ENCODE results near the gene TMEM121. TPM values are rescaled to one million over a fixed set of nuclear protein-coding genes. Genes with fewer than 3 reads are reported as not detected.
"Not testable (repeated sequence)": the region's sequence is repeated elsewhere in the genome, so short reads cannot be mapped to it uniquely, and the experiment has no call there.

TMEM121 gene
- total RNA-seq, 4 donors from 2014 or later, result 0.48 to 0.96 TPM; not detected in 2

DNA sequence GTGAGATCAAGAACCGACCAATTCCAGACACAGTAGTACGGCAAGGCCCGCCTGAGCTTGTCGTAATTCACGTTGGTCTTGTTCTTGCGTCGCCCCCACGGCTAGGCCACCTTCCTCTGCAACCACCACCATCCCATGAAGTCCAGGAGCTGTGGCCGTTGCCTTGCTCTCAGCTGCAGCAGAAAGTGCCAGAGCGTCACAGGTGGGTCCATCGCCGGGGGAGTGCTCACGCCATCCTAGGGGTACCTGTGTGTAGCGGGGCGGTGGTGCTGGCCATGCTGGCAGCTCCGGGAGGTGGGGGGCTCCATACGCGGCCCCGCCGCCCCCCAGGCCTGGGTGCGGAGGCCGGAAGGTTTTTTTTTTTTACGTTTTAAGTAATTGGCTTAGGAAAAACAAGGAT, 23.1 kb downstream of the TMEM121 start:
- no peak for DNase-seq
- intact Hi-C loops (cut with DNase I; ENCODE audit: low total_unique reads), result no loop called here
- H3K9me3 ChIP-seq, result no peaks in the 10 kb centered on the region
- WGBS, 2 donors (ENCODE audit: low coverage in 1 of 2), result 92 to 96% methylated on average over 8 to 23 of the region's 23 CpGs
- H3K36me3 ChIP-seq, result no peaks in the 10 kb centered on the region
- in situ Hi-C loops (cut with MboI; ENCODE audit: low pct_ligation_motif_present in 1 of 4, low pct_unique_long_range_greater_than_20kb in 1 of 4, low sequenced_read_pairs in 3 of 4), result no loop called here
- no peak overlapping the region for H3K27ac ChIP-seq
- H3K4me1 ChIP-seq, result no peaks in the 10 kb centered on the region
- no peak for TF ChIP-seq POLR2A (IDR thresholded peaks at IDR 0.05)
- TF ChIP-seq, protein P1, sequence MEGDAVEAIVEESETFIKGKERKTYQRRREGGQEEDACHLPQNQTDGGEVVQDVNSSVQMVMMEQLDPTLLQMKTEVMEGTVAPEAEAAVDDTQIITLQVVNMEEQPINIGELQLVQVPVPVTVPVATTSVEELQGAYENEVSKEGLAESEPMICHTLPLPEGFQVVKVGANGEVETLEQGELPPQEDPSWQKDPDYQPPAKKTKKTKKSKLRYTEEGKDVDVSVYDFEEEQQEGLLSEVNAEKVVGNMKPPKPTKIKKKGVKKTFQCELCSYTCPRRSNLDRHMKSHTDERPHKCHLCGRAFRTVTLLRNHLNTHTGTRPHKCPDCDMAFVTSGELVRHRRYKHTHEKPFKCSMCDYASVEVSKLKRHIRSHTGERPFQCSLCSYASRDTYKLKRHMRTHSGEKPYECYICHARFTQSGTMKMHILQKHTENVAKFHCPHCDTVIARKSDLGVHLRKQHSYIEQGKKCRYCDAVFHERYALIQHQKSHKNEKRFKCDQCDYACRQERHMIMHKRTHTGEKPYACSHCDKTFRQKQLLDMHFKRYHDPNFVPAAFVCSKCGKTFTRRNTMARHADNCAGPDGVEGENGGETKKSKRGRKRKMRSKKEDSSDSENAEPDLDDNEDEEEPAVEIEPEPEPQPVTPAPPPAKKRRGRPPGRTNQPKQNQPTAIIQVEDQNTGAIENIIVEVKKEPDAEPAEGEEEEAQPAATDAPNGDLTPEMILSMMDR (IDR thresholded peaks at IDR 0.05), result no peak
- TF ChIP-seq EP300 (IDR thresholded peaks at IDR 0.05; ENCODE audit: low read depth), result no peak
- no peak for TF ChIP-seq POLR2AphosphoS5 (IDR thresholded peaks at IDR 0.05)
- peaks cover 4% of the 10 kb centered on the region for H3K27me3 ChIP-seq
- H3K4me3 ChIP-seq, result no peak overlapping the region

DNA sequence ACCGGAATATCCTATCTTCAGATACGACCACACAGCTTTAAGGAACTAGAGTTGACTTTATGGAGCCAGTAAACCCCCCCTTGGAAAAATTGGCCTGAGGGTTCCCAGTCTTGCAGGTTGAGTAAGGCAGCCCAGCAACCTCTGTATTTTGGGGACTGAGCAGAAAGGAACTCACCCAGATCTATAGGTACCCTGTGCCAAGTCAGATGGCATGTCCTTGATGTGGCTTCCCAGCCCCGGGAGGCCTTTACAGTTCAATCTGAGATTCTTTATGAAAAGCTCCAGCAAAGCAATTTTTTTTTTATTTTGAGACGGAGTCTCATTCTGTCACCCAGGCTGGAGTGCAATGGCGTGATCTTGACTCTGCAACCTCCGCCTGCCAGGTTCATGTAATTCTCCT, 27.6 kb downstream of the TMEM121 start:
- 87 to 93% methylated on average over 3 to 6 of the region's 6 CpGs for WGBS, 2 donors (ENCODE audit: low coverage in 1 of 2)
- no peaks in the 10 kb centered on the region for H3K4me1 ChIP-seq
- H3K27me3 ChIP-seq, result peaks cover 3% of the 10 kb centered on the region
- DNase-seq, result no peak
- TF ChIP-seq POLR2A (IDR thresholded peaks at IDR 0.05) (no peak), POLR2AphosphoS5 (IDR thresholded peaks at IDR 0.05) (no peak), EP300 (IDR thresholded peaks at IDR 0.05; ENCODE audit: low read depth) (no peak)
- TF ChIP-seq, protein P1 (IDR thresholded peaks at IDR 0.05), result no peak
- H3K4me3 ChIP-seq, result no peak overlapping the region
- intact Hi-C loops (cut with DNase I; ENCODE audit: low total_unique reads) (no loop called here), in situ Hi-C loops (cut with MboI; ENCODE audit: low pct_ligation_motif_present in 1 of 4, low pct_unique_long_range_greater_than_20kb in 1 of 4, low sequenced_read_pairs in 3 of 4) (no loop called here)
- H3K36me3 ChIP-seq, result no peaks in the 10 kb centered on the region
- H3K9me3 ChIP-seq, result no peaks in the 10 kb centered on the region
- H3K27ac ChIP-seq, result no peak overlapping the region

DNA sequence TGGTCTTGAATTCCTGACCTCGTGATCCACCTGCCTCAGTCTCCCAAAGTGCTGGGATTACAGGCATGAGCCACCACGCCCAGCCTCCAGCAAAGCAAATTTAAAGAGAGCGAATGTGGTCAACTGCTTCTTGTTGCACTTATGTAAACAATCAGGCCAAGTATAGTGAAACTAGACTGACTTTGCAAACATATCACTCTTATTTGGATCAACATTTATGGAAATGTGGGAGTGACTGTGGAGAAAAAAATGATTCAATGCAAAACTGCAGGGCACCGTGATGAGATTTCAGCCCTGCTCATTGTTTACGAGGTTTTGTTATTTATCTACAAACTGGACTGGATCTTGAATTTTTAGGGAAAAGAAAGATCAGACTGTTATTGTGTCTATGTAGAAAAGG, 28.1 kb downstream of the TMEM121 start:
- Histone ChIP-seq H3K4me1 (peaks cover 0 to 3% (median 0%) of the 10 kb centered on the region in 4 donors), H3K4me3 (no peak overlapping the region), H3K27ac (no peak overlapping the region), H3K9me3 (no peaks in the 10 kb centered on the region), H3K27me3 (peaks cover 6% of the 10 kb centered on the region), H3K36me3 (no peaks in the 10 kb centered on the region)
- WGBS, 2 donors (ENCODE audit: low coverage in 1 of 2), result 51 to 53% methylated on average over 4 to 5 of the region's 5 CpGs
- TF ChIP-seq POLR2A (IDR thresholded peaks at IDR 0.05) (no peak), POLR2AphosphoS5 (IDR thresholded peaks at IDR 0.05) (no peak), EP300 (IDR thresholded peaks at IDR 0.05; ENCODE audit: low read depth) (no peak)
- TF ChIP-seq, protein P1 (IDR thresholded peaks at IDR 0.05), result no peak
- DNase-seq, result no peak
- intact Hi-C loops (cut with DNase I; ENCODE audit: low total_unique reads) (no loop called here), in situ Hi-C loops (cut with MboI; ENCODE audit: low pct_ligation_motif_present in 1 of 4, low pct_unique_long_range_greater_than_20kb in 1 of 4, low sequenced_read_pairs in 3 of 4) (no loop called here)

DNA sequence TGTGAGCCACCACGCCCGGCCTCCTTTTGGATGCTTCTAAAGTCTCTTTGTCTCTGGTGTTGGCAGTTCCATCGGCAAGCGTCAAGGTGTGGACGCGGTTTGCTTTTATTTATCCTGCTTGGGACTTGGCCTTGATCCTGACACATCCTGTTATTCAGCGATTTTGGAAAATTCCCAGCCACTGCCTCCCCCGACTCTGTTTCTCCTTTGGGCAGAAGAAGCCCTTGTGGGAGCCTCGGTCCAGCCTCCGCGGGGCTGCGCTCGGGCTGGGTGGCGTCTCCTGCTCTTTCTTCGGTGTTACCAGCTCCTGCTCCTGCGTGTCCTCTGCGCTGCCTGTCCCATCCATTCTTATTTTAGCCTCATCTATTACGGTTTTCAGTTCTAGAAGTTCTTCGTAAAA, 31.3 kb downstream of the TMEM121 start:
- in situ Hi-C loops (cut with MboI; ENCODE audit: low pct_ligation_motif_present in 1 of 4, low pct_unique_long_range_greater_than_20kb in 1 of 4, low sequenced_read_pairs in 3 of 4), result not testable (repeated sequence)

DNA sequence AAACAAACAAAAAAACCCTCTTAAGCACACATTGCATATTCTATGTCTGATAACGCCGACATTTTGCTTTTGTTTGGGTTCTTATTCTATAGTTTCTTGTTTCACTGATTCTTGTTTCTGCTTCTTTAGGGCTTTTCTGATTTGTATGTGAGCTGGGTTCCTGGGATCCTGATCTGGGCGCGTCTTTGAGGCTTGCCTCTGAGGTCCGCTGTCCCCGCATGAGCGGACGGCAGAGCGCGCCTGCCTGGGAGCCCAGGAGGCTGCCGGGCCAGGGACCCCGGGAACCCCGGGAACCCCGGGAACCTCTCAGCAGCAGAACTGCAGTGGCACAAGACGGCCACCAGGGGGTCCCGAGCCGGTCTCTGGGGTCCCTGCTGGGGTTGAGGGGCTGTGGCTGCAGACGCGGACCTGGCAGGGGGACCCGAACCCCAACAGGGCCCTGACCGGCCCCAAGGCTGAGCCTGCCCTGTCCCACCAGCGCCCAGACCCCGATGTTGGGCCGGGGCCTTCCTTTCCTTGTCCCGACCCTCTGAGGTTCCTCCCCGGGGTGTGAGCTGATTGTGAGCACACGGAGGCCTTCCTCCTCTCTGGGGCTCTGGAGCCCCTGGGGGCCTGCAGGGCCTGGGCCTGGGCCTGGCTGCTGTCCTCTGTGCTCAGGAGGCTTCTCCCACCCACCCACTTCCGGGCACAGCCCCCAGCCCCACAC, 32.2 kb downstream of the TMEM121 start:
- DNase-seq; H3K27me3 ChIP-seq; in situ Hi-C loops (cut with MboI; ENCODE audit: low pct_ligation_motif_present in 1 of 4, low pct_unique_long_range_greater_than_20kb in 1 of 4, low sequenced_read_pairs in 3 of 4); H3K4me3 ChIP-seq; H3K9me3 ChIP-seq; intact Hi-C loops (cut with DNase I; ENCODE audit: low total_unique reads); H3K4me1 ChIP-seq; H3K36me3 ChIP-seq: not testable (repeated sequence)
- 73 to 76% methylated on average over 7 to 17 of the region's 28 CpGs for WGBS, 2 donors (ENCODE audit: low coverage in 1 of 2)
- TF ChIP-seq, protein P1 (IDR thresholded peaks at IDR 0.05), result peak in 3 of 5 experiments; percentile 37 to 49 (median 48)
- peak overlapping the region in 1 of 4 donors; percentile 55 for H3K27ac ChIP-seq

More for the DNA sequence above, 31.3 kb downstream of the TMEM121 start:
- H3K9me3 ChIP-seq; H3K36me3 ChIP-seq; H3K27me3 ChIP-seq; H3K4me1 ChIP-seq; H3K27ac ChIP-seq; intact Hi-C loops (cut with DNase I; ENCODE audit: low total_unique reads); H3K4me3 ChIP-seq; DNase-seq: not testable (repeated sequence)
- 82 to 94% methylated on average over 10 to 19 of the region's 19 CpGs for WGBS, 2 donors (ENCODE audit: low coverage in 1 of 2)

DNA sequence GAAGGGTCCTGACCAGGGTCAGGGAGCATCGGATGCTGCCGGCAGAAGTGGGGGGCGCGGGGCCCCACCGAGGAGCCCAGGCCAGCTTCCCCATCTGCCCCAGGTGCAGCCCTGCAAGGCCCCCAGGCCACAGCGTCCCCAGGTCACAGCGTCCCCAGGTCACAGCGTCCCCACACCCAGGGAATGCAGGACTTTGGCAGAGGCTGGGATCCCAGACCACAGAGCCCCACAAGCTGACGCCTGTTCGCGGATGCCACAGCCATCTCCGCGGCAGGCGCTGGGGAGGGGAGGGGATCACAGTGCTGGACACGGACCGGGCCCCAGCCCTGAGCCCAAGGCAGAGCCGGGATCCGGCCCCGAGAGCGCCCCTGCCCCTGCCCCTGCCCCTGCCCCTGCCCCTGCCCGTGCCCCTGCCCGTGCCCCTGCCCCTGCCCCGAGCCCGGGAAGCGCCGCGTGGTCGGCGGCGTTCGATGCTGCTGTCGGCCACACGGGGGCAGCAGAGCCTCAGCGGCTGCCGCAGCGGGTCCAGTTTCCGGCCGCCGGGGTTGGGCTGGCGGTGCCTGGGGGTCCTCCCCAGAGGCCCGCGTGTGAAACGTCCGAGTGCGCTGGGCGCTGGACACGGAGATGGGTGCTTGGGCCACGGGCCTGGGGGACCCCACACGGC, 33.1 kb downstream of the TMEM121 start:
- DNase-seq; H3K4me3 ChIP-seq; intact Hi-C loops (cut with DNase I; ENCODE audit: low total_unique reads); in situ Hi-C loops (cut with MboI; ENCODE audit: low pct_ligation_motif_present in 1 of 4, low pct_unique_long_range_greater_than_20kb in 1 of 4, low sequenced_read_pairs in 3 of 4); H3K9me3 ChIP-seq; H3K36me3 ChIP-seq; H3K4me1 ChIP-seq; H3K27me3 ChIP-seq: not testable (repeated sequence)
- H3K27ac ChIP-seq, result peak overlapping the region in 1 of 4 donors; percentile 55
- 7% methylated on average over 8 of the region's 49 CpGs; no CpG with 5 or more reads in 1 of the 2 donors for WGBS, 2 donors (ENCODE audit: low coverage in 1 of 2)
